ENCODE data around the gene EXOC4. TPM values are rescaled to one million over a fixed set of nuclear protein-coding genes. Genes with fewer than 3 reads are reported as not detected.

Gene EXOC4
- total RNA-seq, 1 donor from 2014 or later: 84.0 TPM

GRCh38 chr7:133672866-133673265, 420.0 kb downstream of the EXOC4 start:
- Histone ChIP-seq H3K27me3 (ENCODE audit: control insufficient read depth, insufficient read depth, low read length) (no peaks in the 10 kb centered on the region), H3K36me3 (ENCODE audit: control insufficient read depth, insufficient read depth, low read length) (no peaks in the 10 kb centered on the region), H3K4me3 (ENCODE audit: low read depth, low read length) (no peak overlapping the region)
- no peak for TF ChIP-seq CTCF (IDR thresholded peaks at IDR 0.05; ENCODE audit: insufficient read depth, low read length, severe bottlenecking)
- DNase-seq (ENCODE audit: low read depth): no peak
- FAIRE-seq: no peak

DNA sequence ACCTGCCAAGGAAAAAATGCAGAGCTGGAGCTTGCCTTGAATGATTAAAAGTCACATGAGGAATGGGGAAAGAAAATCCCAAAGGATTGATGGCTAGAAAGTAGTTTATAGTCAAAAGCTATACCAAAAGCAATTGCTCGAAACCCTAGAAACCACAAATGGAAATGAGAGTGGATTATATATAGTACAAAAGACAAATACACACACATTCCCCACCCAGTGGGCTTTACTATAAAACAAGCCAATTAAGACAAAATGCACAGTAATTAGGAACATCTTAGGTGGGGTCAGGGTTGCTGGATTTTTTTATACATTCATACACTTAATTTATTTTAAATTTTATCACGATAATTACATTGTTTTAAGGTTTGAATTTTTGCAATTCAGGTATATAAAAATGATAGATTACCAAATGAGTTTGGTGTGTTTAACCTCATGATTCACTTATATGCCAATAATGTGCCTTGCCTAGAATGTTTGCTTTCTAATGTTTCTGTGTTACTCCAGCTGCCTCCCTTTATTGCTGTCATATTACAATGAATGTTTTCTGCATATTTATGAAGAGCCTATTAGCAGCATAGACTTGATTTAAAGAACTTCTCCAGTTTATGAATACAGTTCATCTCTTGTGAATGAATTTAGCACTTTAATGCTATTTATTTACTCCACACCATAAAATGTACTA, 421.3 kb downstream of the EXOC4 start:
- FAIRE-seq (no peak), DNase-seq (ENCODE audit: low read depth) (no peak)
- H3K4me3 ChIP-seq (ENCODE audit: low read depth, low read length): no peak overlapping the region
- TF ChIP-seq CTCF (IDR thresholded peaks at IDR 0.05; ENCODE audit: insufficient read depth, low read length, severe bottlenecking): no peak
- H3K27me3 ChIP-seq (ENCODE audit: control insufficient read depth, insufficient read depth, low read length): no peaks in the 10 kb centered on the region
- H3K36me3 ChIP-seq (ENCODE audit: control insufficient read depth, insufficient read depth, low read length): no peaks in the 10 kb centered on the region

- FAIRE-seq (no peak), DNase-seq (ENCODE audit: low read depth) (peak; percentile 58)
- Histone ChIP-seq H3K27me3 (ENCODE audit: control insufficient read depth, insufficient read depth, low read length) (no peaks in the 10 kb centered on the region), H3K4me3 (ENCODE audit: low read depth, low read length) (no peak overlapping the region), H3K36me3 (ENCODE audit: control insufficient read depth, insufficient read depth, low read length) (no peaks in the 10 kb centered on the region)
- no peak for TF ChIP-seq CTCF (IDR thresholded peaks at IDR 0.05; ENCODE audit: insufficient read depth, low read length, severe bottlenecking)
These were observed 422.8 kb downstream of the EXOC4 start for GRCh38 chr7:133675510-133676218.

DNA sequence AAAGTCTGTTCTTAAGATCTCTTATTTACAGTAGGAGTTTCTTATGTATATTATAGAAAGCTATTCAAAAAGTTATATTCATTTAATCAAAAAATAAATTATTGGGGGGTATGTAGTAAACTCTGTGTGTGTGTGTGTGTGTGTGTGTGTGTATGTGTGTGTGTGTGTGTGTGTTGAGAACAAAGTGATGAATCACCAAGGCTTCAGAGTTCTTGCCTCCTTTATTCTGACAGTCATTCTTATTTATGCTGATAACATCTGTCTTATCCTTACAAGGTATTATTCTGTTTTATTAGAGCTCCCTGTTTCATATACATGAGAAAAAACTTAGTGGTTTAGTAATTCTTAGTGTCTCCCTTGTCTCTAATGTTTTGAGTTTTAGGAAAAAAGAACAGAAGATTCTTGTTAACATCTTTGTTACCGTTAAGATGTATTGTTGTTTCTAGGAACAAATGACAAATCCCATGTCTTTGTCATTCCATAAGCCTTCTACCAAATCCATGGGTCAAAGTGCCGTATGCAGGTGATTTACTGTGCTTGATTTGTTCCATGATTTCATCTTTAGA, 424.0 kb downstream of the EXOC4 start:
- TF ChIP-seq CTCF (IDR thresholded peaks at IDR 0.05; ENCODE audit: insufficient read depth, low read length, severe bottlenecking): no peak
- DNase-seq (ENCODE audit: low read depth): peak; percentile 27
- FAIRE-seq: no peak
- H3K4me3 ChIP-seq (ENCODE audit: low read depth, low read length): no peak overlapping the region
- no peaks in the 10 kb centered on the region for H3K27me3 ChIP-seq (ENCODE audit: control insufficient read depth, insufficient read depth, low read length)
- no peaks in the 10 kb centered on the region for H3K36me3 ChIP-seq (ENCODE audit: control insufficient read depth, insufficient read depth, low read length)

GRCh38 chr7:133678137-133678814, 425.4 kb downstream of the EXOC4 start:
- Histone ChIP-seq H3K4me3 (ENCODE audit: low read depth, low read length) (no peak overlapping the region), H3K36me3 (ENCODE audit: control insufficient read depth, insufficient read depth, low read length) (no peaks in the 10 kb centered on the region), H3K27me3 (ENCODE audit: control insufficient read depth, insufficient read depth, low read length) (no peaks in the 10 kb centered on the region)
- DNase-seq (ENCODE audit: low read depth) (peak; percentile 16), FAIRE-seq (no peak)
- TF ChIP-seq CTCF (IDR thresholded peaks at IDR 0.05; ENCODE audit: insufficient read depth, low read length, severe bottlenecking): no peak
